CD14-positive monocyte (primary cell): ENCODE measurements around the gene HES2. TPM values are rescaled to one million over a fixed set of nuclear protein-coding genes. Genes with fewer than 3 reads are reported as not detected.

Experiments used
- DNase-seq, 3 donors: peaks; one replicate each; pipeline ENCODE4 v3.0.0-alpha.2; 2011 to 2022
- H2AFZ ChIP-seq: 2 replicates; pipeline ENCODE4 v1.6.0; 2012; ENCODE audit warnings: mild to moderate bottlenecking, low read depth, low read length, inconsistent platforms; ENCODE audit not compliant: insufficient read depth, poor library complexity, severe bottlenecking
- H3K27ac ChIP-seq, 2 donors: 1 replicate in 1 of 2; 2 replicates in 1 of 2; pipeline ENCODE4 v1.5.1; 2012 to 2013; ENCODE audit warnings: low read length in 2 of 2, control low read depth in 1 of 2, inconsistent platforms in 1 of 2, low read depth in 1 of 2, mild to moderate bottlenecking in 1 of 2
- H3K27me3 ChIP-seq, 2 donors: one replicate each; pipeline versions ENCODE4 v1.6.0 to v1.6.1; 2011 to 2013; ENCODE audit warnings: low read length in 2 of 2; ENCODE audit not compliant: control insufficient read depth in 2 of 2, insufficient read depth in 2 of 2
- H3K36me3 ChIP-seq, 2 donors: replicated peaks in 1 of 2; 1 replicate in 1 of 2; 2 replicates in 1 of 2; pipeline versions ENCODE4 v1.5.1 to v1.6.1; 2012 to 2013; ENCODE audit warnings: low read length in 2 of 2, control low read depth in 1 of 2, inconsistent platforms in 1 of 2, mild to moderate bottlenecking in 1 of 2; ENCODE audit not compliant: insufficient read depth in 2 of 2, control insufficient read depth in 1 of 2
- H3K4me1 ChIP-seq, 2 donors: 1 replicate in 1 of 2; 2 replicates in 1 of 2; pipeline versions ENCODE4 v1.5.1 to v1.6.1; 2012 to 2013; ENCODE audit warnings: low read length in 2 of 2, control low read depth in 1 of 2, inconsistent platforms in 1 of 2, mild to moderate bottlenecking in 1 of 2, moderate library complexity in 1 of 2; ENCODE audit not compliant: insufficient read depth in 2 of 2, control insufficient read depth in 1 of 2
- H3K4me2 ChIP-seq: replicated peaks from 2 replicates; pipeline ENCODE3; 2012; ENCODE audit warnings: low read length, moderate library complexity, mild to moderate bottlenecking; ENCODE audit not compliant: poor library complexity, severe bottlenecking; ENCODE audit errors: extremely low read depth
- H3K4me3 ChIP-seq, 3 experiments: fragments of 200-600 bp in 1 of 3; sonication (generic) in 1 of 3; replicated peaks in 1 of 3; 1 replicate in 2 of 3; 2 replicates in 1 of 3; pipeline ENCODE4 v1.5.1; 2011 to 2013; ENCODE audit warnings: low read length in 3 of 3, mild to moderate bottlenecking in 3 of 3, control low read depth in 2 of 3, low read depth in 2 of 3, inconsistent platforms in 1 of 3, moderate library complexity in 1 of 3
- H3K79me2 ChIP-seq: 2 replicates; pipeline ENCODE4 v1.6.0; 2012; ENCODE audit warnings: mild to moderate bottlenecking, control low read depth, inconsistent platforms, low read length, moderate library complexity; ENCODE audit not compliant: insufficient read depth
- H3K9ac ChIP-seq: 2 replicates; pipeline ENCODE4 v1.6.0; 2017; ENCODE audit warnings: low read length, mild to moderate bottlenecking; ENCODE audit not compliant: insufficient read depth, poor library complexity, severe bottlenecking
- H3K9me3 ChIP-seq, 2 donors: replicated peaks in 1 of 2; 1 replicate in 1 of 2; 2 replicates in 1 of 2; pipeline versions ENCODE4 v1.5.1 to v1.6.1; 2012 to 2013; ENCODE audit warnings: low read length in 2 of 2, control low read depth in 1 of 2; ENCODE audit not compliant: control insufficient read depth in 1 of 2, insufficient read depth in 1 of 2
- H4K20me1 ChIP-seq: 2 replicates; pipeline ENCODE4 v1.6.0; 2012; ENCODE audit warnings: mild to moderate bottlenecking, low read length, control low read depth, moderate library complexity; ENCODE audit not compliant: insufficient read depth
- H3K27ac Mint-ChIP-seq, 7 donors: one replicate each; pipeline ENCODE4 v1.8.0; 2020; ENCODE audit warnings: mild to moderate bottlenecking in 7 of 7, mixed read lengths in 7 of 7, moderate library complexity in 6 of 7, inconsistent platforms in 2 of 7
- H3K27me3 Mint-ChIP-seq, 3 donors: one replicate each; pipeline ENCODE4 v1.8.0; 2021 to 2022; ENCODE audit warnings: low read depth in 3 of 3, mild to moderate bottlenecking in 3 of 3, mixed read lengths in 3 of 3, moderate library complexity in 3 of 3, inconsistent platforms in 1 of 3
- H3K36me3 Mint-ChIP-seq, 2 donors: one replicate each; pipeline ENCODE4 v1.8.0; 2020; ENCODE audit warnings: mixed read lengths in 2 of 2, inconsistent platforms in 1 of 2, mild to moderate bottlenecking in 1 of 2
- H3K4me1 Mint-ChIP-seq: one replicate; pipeline ENCODE4 v1.8.0; 2020; ENCODE audit warnings: mild to moderate bottlenecking, mixed read lengths
- H3K4me3 Mint-ChIP-seq, 2 donors: one replicate each; pipeline ENCODE4 v1.8.0; 2020; ENCODE audit warnings: mild to moderate bottlenecking in 2 of 2, mixed read lengths in 2 of 2, moderate library complexity in 1 of 2
- H3K9me3 Mint-ChIP-seq, 7 donors: one replicate each; pipeline ENCODE4 v1.8.0; 2020 to 2022; ENCODE audit warnings: mixed read lengths in 7 of 7, mild to moderate bottlenecking in 6 of 7, moderate library complexity in 6 of 7, inconsistent platforms in 2 of 7
- CTCF ChIP-seq: fragments of 200-600 bp; IDR thresholded peaks from one replicate; pipeline ENCODE4 v1.8.0; 2022; ENCODE audit warnings: antibody characterized with exemption, mild to moderate bottlenecking
- WGBS: methylation state at CpG from one replicate; pipeline ENCODE4 v1.1.5; 2013; ENCODE audit warnings: missing lambda C conversion rate; ENCODE audit not compliant: insufficient coverage; 5-methylcytosine and 5-hydroxymethylcytosine counted together
- intact Hi-C, 2 donors: fragments of 100-400 bp; cut with micrococcal nuclease; formaldehyde crosslinking; loops; one replicate each; pipeline versions ENCODE4 v1.15.0 to v1.15.1; 2023
- polyA plus RNA-seq, 3 donors: library from polyadenylated mRNA; depleted of rRNA in 1 of 3; unstranded in 2 of 3; stranded (reverse) in 1 of 3; fragments of 300-500 nt in 2 of 3; fragments of >200 nt in 1 of 3; fragmentation: Illumina TruSeq in 2 of 3; gene quantifications; 1 replicate in 2 of 3; 2 replicates in 1 of 3; pipeline ENCODE4 v1.2.3, GENCODE V29; 2012 to 2021

HES2 gene
- polyA plus RNA-seq, 3 donors, result not detected

GRCh38 chr1:6466751-6467150 lies 47.0 kb upstream of the HES2 start:
- Histone ChIP-seq H4K20me1 (no peaks in the 10 kb centered on the region), H3K9me3 (peaks cover 0 to 2% of the 10 kb centered on the region in 2 donors), H3K4me1 (no peaks in the 10 kb centered on the region), H3K4me2 (no peak overlapping the region), H3K27ac (no peak overlapping the region), H3K9ac (no peak overlapping the region), H3K36me3 (no peaks in the 10 kb centered on the region), H2AFZ (no peak overlapping the region), H3K79me2 (no peaks in the 10 kb centered on the region), H3K4me3 (no peak overlapping the region), H3K27me3 (peaks cover 0 to 29% of the 10 kb centered on the region in 2 donors)
- intact Hi-C loops, result no loop called here
- no peak overlapping the region for H3K27ac Mint-ChIP-seq
- WGBS, result 92% methylated on average over 2 of the region's 5 CpGs
- peaks cover 22 to 38% (median 29%) of the 10 kb centered on the region in 3 donors for H3K27me3 Mint-ChIP-seq
- no peaks in the 10 kb centered on the region for H3K36me3 Mint-ChIP-seq
- H3K4me1 Mint-ChIP-seq, result peaks cover 3% of the 10 kb centered on the region
- no peak for TF ChIP-seq CTCF
- no peak for DNase-seq
- H3K4me3 Mint-ChIP-seq, result peak overlapping the region in 1 of 2 donors; percentile 30
- peaks cover 0 to 6% (median 0%) of the 10 kb centered on the region in 7 donors for H3K9me3 Mint-ChIP-seq

- Histone ChIP-seq H2AFZ (no peak within 1 kb of the TSS), H3K36me3 (no peaks in the 10 kb centered on the region), H3K4me3 (peak within 1 kb of the TSS in 1 of 3 experiments; percentile 32), H3K27me3 (peaks cover 0 to 29% of the 10 kb centered on the region in 2 donors), H3K4me2 (peak within 1 kb of the TSS; percentile 33), H3K4me1 (no peaks in the 10 kb centered on the region), H3K9me3 (no peaks in the 10 kb centered on the region), H4K20me1 (no peaks in the 10 kb centered on the region), H3K9ac (no peak within 1 kb of the TSS), H3K27ac (no peak within 1 kb of the TSS), H3K79me2 (no peaks in the 10 kb centered on the region)
- DNase-seq, result no peak
- H3K27me3 Mint-ChIP-seq, result peaks cover 22 to 44% (median 31%) of the 10 kb centered on the region in 3 donors
- intact Hi-C loops, result no loop called here
- H3K27ac Mint-ChIP-seq, result no peak within 1 kb of the TSS
- H3K9me3 Mint-ChIP-seq, result peaks cover 0 to 6% (median 0%) of the 10 kb centered on the region in 7 donors
- peaks cover 3% of the 10 kb centered on the region for H3K4me1 Mint-ChIP-seq
- no peaks in the 10 kb centered on the region for H3K36me3 Mint-ChIP-seq
- WGBS, result 5% methylated on average over 40 of the region's 43 CpGs
- no peak for TF ChIP-seq CTCF
- peak within 1 kb of the TSS; percentile 51 to 70 for H3K4me3 Mint-ChIP-seq
Observed at GRCh38 chr1:6466023-6466422, 46.3 kb upstream of the HES2 start, which contains the start of gene TNFRSF25. Gene TNFRSF25 (minus strand): TSS chr1:6466173. CDS start chr1:6466107, 66 bp downstream.
